RPMI7951 (cell line): ENCODE data around the gene APOBEC3H. TPM values are rescaled to one million over a fixed set of nuclear protein-coding genes. Genes with fewer than 3 reads are reported as not detected.

ENCODE experiments used
- DNase-seq: peaks from one replicate; pipeline ENCODE4 v3.0.0-alpha.2; 2012; ENCODE audit warnings: low read depth
- total RNA-seq: library from RNA; depleted of rRNA; stranded (reverse); fragments of >200 nt; shearing (Covaris generic); gene quantifications from 2 replicates; pipeline ENCODE4 v1.2.3, GENCODE V29; 2014

Gene APOBEC3H
- total RNA-seq, 1 experiment from 2014 or later, result not detected

GRCh38 chr22:39135092-39135896, 38.2 kb downstream of the APOBEC3H start:
- DNase-seq, result peak; percentile 55

- no peak for DNase-seq
Observed at GRCh38 chr22:39136317-39136716, 39.3 kb downstream of the APOBEC3H start.

GRCh38 chr22:39138357-39138997, 41.4 kb downstream of the APOBEC3H start:
- no peak for DNase-seq

GRCh38 chr22:39139933-39140332, 42.9 kb downstream of the APOBEC3H start:
- DNase-seq, result no peak

GRCh38 chr22:39142088-39142680, 45.1 kb downstream of the APOBEC3H start:
- no peak for DNase-seq

- peak; percentile 80 for DNase-seq
Observed at GRCh38 chr22:39144101-39144767, 47.2 kb downstream of the APOBEC3H start.

GRCh38 chr22:39146256-39147101, 49.4 kb downstream of the APOBEC3H start:
- no peak for DNase-seq

- DNase-seq, result no peak
Observed at GRCh38 chr22:39147335-39148025, 50.4 kb downstream of the APOBEC3H start.

GRCh38 chr22:39148026-39148726, 51.1 kb downstream of the APOBEC3H start:
- no peak for DNase-seq

- peak; percentile 15 for DNase-seq
Observed at GRCh38 chr22:39148727-39149535, 51.9 kb downstream of the APOBEC3H start.

- no peak for DNase-seq
Observed at GRCh38 chr22:39149915-39150847, 53.1 kb downstream of the APOBEC3H start.

GRCh38 chr22:39150848-39151215, 53.8 kb downstream of the APOBEC3H start:
- no peak for DNase-seq

GRCh38 chr22:39151329-39151975, 54.4 kb downstream of the APOBEC3H start:
- DNase-seq, result no peak

GRCh38 chr22:39152024-39152510, 55.0 kb downstream of the APOBEC3H start:
- no peak for DNase-seq

GRCh38 chr22:39152511-39153219, 55.6 kb downstream of the APOBEC3H start, which contains the start of gene CBX7:
Gene CBX7 (minus strand): TSS chr22:39152680. CDS start chr22:39152444, 236 bp downstream.
- peak; percentile 86 for DNase-seq

- no peak for DNase-seq
Observed at GRCh38 chr22:39153220-39153717, 56.2 kb downstream of the APOBEC3H start.
